Immature natural killer cell (primary cell): Measurements from ENCODE around the gene DAGLA. TPM values are rescaled to one million over a fixed set of nuclear protein-coding genes. Genes with fewer than 3 reads are reported as not detected.
A peak's percentile ranks its signal among the peaks of the same experiment; 100 is the strongest.

Experiments
- DNase-seq, 3 donors: peaks; one replicate each; pipeline ENCODE4 v3.0.0; 2022; ENCODE audit warnings: mixed read lengths in 1 of 3
- H3K27ac Mint-ChIP-seq, 6 donors: one replicate each; pipeline ENCODE4 v1.8.0; 2020; ENCODE audit warnings: mixed read lengths in 6 of 6, mild to moderate bottlenecking in 5 of 6, inconsistent platforms in 4 of 6, moderate library complexity in 3 of 6
- H3K27me3 Mint-ChIP-seq, 3 donors: one replicate each; pipeline ENCODE4 v1.8.0; 2020 to 2021; ENCODE audit warnings: low read depth in 3 of 3, mild to moderate bottlenecking in 3 of 3, mixed read lengths in 3 of 3, moderate library complexity in 3 of 3, inconsistent platforms in 1 of 3
- H3K36me3 Mint-ChIP-seq, 3 donors: one replicate each; pipeline ENCODE4 v1.8.0; 2020; ENCODE audit warnings: mixed read lengths in 3 of 3, inconsistent platforms in 2 of 3, mild to moderate bottlenecking in 2 of 3
- H3K4me1 Mint-ChIP-seq, 2 donors: one replicate each; pipeline ENCODE4 v1.8.0; 2020; ENCODE audit warnings: inconsistent platforms in 2 of 2, mild to moderate bottlenecking in 2 of 2, mixed read lengths in 2 of 2, moderate library complexity in 1 of 2
- H3K4me3 Mint-ChIP-seq, 5 donors: one replicate each; pipeline ENCODE4 v1.8.0; 2020; ENCODE audit warnings: mild to moderate bottlenecking in 5 of 5, mixed read lengths in 5 of 5, inconsistent platforms in 3 of 5, moderate library complexity in 3 of 5
- H3K9me3 Mint-ChIP-seq, 6 donors: one replicate each; pipeline ENCODE4 v1.8.0; 2020; ENCODE audit warnings: mild to moderate bottlenecking in 6 of 6, mixed read lengths in 6 of 6, inconsistent platforms in 4 of 6, moderate library complexity in 3 of 6
- polyA plus RNA-seq, 3 donors: library from polyadenylated mRNA; unstranded; fragments of 300-500 nt; fragmentation: Illumina TruSeq; gene quantifications; one replicate each; pipeline ENCODE4 v1.2.3, GENCODE V29; 2021

DAGLA gene
- polyA plus RNA-seq, 3 donors from 2014 or later: not detected

GRCh38 chr11:61773356-61773755, 93.2 kb downstream of the DAGLA start:
- H3K9me3 Mint-ChIP-seq: no peaks in the 10 kb centered on the region
- peaks cover 0 to 4% (median 2%) of the 10 kb centered on the region in 3 donors for H3K27me3 Mint-ChIP-seq
- H3K27ac Mint-ChIP-seq: no peak overlapping the region
- no peak overlapping the region for H3K4me3 Mint-ChIP-seq
- H3K4me1 Mint-ChIP-seq: peaks cover 25 to 39% of the 10 kb centered on the region in 2 donors
- no peak for DNase-seq
- H3K36me3 Mint-ChIP-seq: no peaks in the 10 kb centered on the region

- Mint-ChIP-seq H3K36me3 (no peaks in the 10 kb centered on the region), H3K27ac (no peak overlapping the region), H3K4me3 (peak overlapping the region in 1 of 5 donors; percentile 29), H3K27me3 (peaks cover 0 to 4% (median 2%) of the 10 kb centered on the region in 3 donors), H3K4me1 (peaks cover 25 to 39% of the 10 kb centered on the region in 2 donors), H3K9me3 (no peaks in the 10 kb centered on the region)
- no peak for DNase-seq
Measured at GRCh38 chr11:61773809-61774208, 93.6 kb downstream of the DAGLA start.

GRCh38 chr11:61774411-61774810, 94.2 kb downstream of the DAGLA start:
- Mint-ChIP-seq H3K4me3 (peak overlapping the region in 1 of 5 donors; percentile 29), H3K36me3 (no peaks in the 10 kb centered on the region), H3K27me3 (peaks cover 0 to 4% (median 2%) of the 10 kb centered on the region in 3 donors), H3K9me3 (no peaks in the 10 kb centered on the region), H3K27ac (peak overlapping the region in 2 of 6 donors; percentile 60 to 66), H3K4me1 (peaks cover 25 to 39% of the 10 kb centered on the region in 2 donors)
- DNase-seq: no peak

GRCh38 chr11:61775106-61775505, 94.9 kb downstream of the DAGLA start:
- no peaks in the 10 kb centered on the region for H3K9me3 Mint-ChIP-seq
- peaks cover 25 to 39% of the 10 kb centered on the region in 2 donors for H3K4me1 Mint-ChIP-seq
- peaks cover 0 to 4% (median 2%) of the 10 kb centered on the region in 3 donors for H3K27me3 Mint-ChIP-seq
- peak overlapping the region in 3 of 6 donors; percentile 61 to 88 (median 66) for H3K27ac Mint-ChIP-seq
- no peak for DNase-seq
- peak overlapping the region; percentile 19 to 81 (median 57) for H3K4me3 Mint-ChIP-seq
- no peaks in the 10 kb centered on the region for H3K36me3 Mint-ChIP-seq

- H3K9me3 Mint-ChIP-seq: no peaks in the 10 kb centered on the region
- peaks cover 25 to 39% of the 10 kb centered on the region in 2 donors for H3K4me1 Mint-ChIP-seq
- no peaks in the 10 kb centered on the region for H3K36me3 Mint-ChIP-seq
- H3K27ac Mint-ChIP-seq: peak overlapping the region in 5 of 6 donors; percentile 60 to 88 (median 66)
- peak overlapping the region; percentile 56 to 81 (median 75) for H3K4me3 Mint-ChIP-seq
- H3K27me3 Mint-ChIP-seq: peaks cover 0 to 4% (median 2%) of the 10 kb centered on the region in 3 donors
- DNase-seq: peak; percentile 53 to 58 (median 56)
Measured at GRCh38 chr11:61775606-61776554, 95.7 kb downstream of the DAGLA start.

GRCh38 chr11:61776561-61777075, 96.4 kb downstream of the DAGLA start:
- Mint-ChIP-seq H3K27ac (peak overlapping the region; percentile 40 to 77 (median 60)), H3K4me3 (peak overlapping the region; percentile 56 to 78 (median 75)), H3K36me3 (no peaks in the 10 kb centered on the region), H3K4me1 (peaks cover 25 to 37% of the 10 kb centered on the region in 2 donors), H3K9me3 (no peaks in the 10 kb centered on the region), H3K27me3 (peaks cover 0 to 4% (median 2%) of the 10 kb centered on the region in 3 donors)
- peak; percentile 57 to 59 (median 59) for DNase-seq

- H3K9me3 Mint-ChIP-seq: no peaks in the 10 kb centered on the region
- H3K27me3 Mint-ChIP-seq: peaks cover 0 to 4% (median 2%) of the 10 kb centered on the region in 3 donors
- H3K36me3 Mint-ChIP-seq: no peaks in the 10 kb centered on the region
- H3K4me1 Mint-ChIP-seq: peaks cover 25 to 35% of the 10 kb centered on the region in 2 donors
- peak overlapping the region; percentile 59 to 78 (median 69) for H3K4me3 Mint-ChIP-seq
- H3K27ac Mint-ChIP-seq: peak overlapping the region in 3 of 6 donors; percentile 35 to 61 (median 40)
- DNase-seq: peak; percentile 66 to 69 (median 69)
Measured at GRCh38 chr11:61777234-61778090, 97.3 kb downstream of the DAGLA start.

GRCh38 chr11:61778357-61778886, 98.2 kb downstream of the DAGLA start:
- DNase-seq: no peak
- no peaks in the 10 kb centered on the region for H3K36me3 Mint-ChIP-seq
- H3K4me1 Mint-ChIP-seq: peaks cover 25 to 30% of the 10 kb centered on the region in 2 donors
- H3K27ac Mint-ChIP-seq: no peak overlapping the region
- peaks cover 0 to 4% (median 2%) of the 10 kb centered on the region in 3 donors for H3K27me3 Mint-ChIP-seq
- no peaks in the 10 kb centered on the region for H3K9me3 Mint-ChIP-seq
- peak overlapping the region; percentile 33 to 75 (median 59) for H3K4me3 Mint-ChIP-seq

- peaks cover 0 to 4% (median 2%) of the 10 kb centered on the region in 3 donors for H3K27me3 Mint-ChIP-seq
- no peak for DNase-seq
- H3K4me1 Mint-ChIP-seq: peaks cover 25 to 32% of the 10 kb centered on the region in 2 donors
- H3K9me3 Mint-ChIP-seq: no peaks in the 10 kb centered on the region
- no peak overlapping the region for H3K4me3 Mint-ChIP-seq
- no peaks in the 10 kb centered on the region for H3K36me3 Mint-ChIP-seq
- H3K27ac Mint-ChIP-seq: no peak overlapping the region
Measured at GRCh38 chr11:61778920-61779650, 98.9 kb downstream of the DAGLA start.

- no peaks in the 10 kb centered on the region for H3K9me3 Mint-ChIP-seq
- H3K4me1 Mint-ChIP-seq: peaks cover 25 to 28% of the 10 kb centered on the region in 2 donors
- H3K4me3 Mint-ChIP-seq: no peak overlapping the region
- no peak overlapping the region for H3K27ac Mint-ChIP-seq
- H3K36me3 Mint-ChIP-seq: peaks cover 0 to 1% (median 1%) of the 10 kb centered on the region in 3 donors
- H3K27me3 Mint-ChIP-seq: peaks cover 0 to 4% (median 2%) of the 10 kb centered on the region in 3 donors
- no peak for DNase-seq
Measured at GRCh38 chr11:61779666-61780525, 99.7 kb downstream of the DAGLA start.

- Mint-ChIP-seq H3K4me3 (no peak overlapping the region), H3K27ac (no peak overlapping the region), H3K4me1 (peaks cover 19 to 23% of the 10 kb centered on the region in 2 donors)
Measured at GRCh38 chr11:61780581-61781162, 100.5 kb downstream of the DAGLA start.

More at GRCh38 chr11:61780581-61781162, 100.5 kb downstream of the DAGLA start:
- H3K9me3 Mint-ChIP-seq: no peaks in the 10 kb centered on the region
- no peak for DNase-seq
- peaks cover 0 to 2% (median 1%) of the 10 kb centered on the region in 3 donors for H3K27me3 Mint-ChIP-seq
- H3K36me3 Mint-ChIP-seq: peaks cover 0 to 5% (median 2%) of the 10 kb centered on the region in 3 donors
